DMS114 treated with DMSO at 0.1 percent for 48 hours (cell line): ENCODE results near the gene TIAM2.
"Not testable (repeated sequence)": the region's sequence is repeated elsewhere in the genome, so short reads cannot be mapped to it uniquely, and the experiment has no call there.

Source experiments
- DNase-seq: peaks from one replicate; lab custom pipeline; 2025; ENCODE audit not compliant: unreplicated experiment; lab: John Stamatoyannopoulos, UW

The TIAM2 gene

DNA sequence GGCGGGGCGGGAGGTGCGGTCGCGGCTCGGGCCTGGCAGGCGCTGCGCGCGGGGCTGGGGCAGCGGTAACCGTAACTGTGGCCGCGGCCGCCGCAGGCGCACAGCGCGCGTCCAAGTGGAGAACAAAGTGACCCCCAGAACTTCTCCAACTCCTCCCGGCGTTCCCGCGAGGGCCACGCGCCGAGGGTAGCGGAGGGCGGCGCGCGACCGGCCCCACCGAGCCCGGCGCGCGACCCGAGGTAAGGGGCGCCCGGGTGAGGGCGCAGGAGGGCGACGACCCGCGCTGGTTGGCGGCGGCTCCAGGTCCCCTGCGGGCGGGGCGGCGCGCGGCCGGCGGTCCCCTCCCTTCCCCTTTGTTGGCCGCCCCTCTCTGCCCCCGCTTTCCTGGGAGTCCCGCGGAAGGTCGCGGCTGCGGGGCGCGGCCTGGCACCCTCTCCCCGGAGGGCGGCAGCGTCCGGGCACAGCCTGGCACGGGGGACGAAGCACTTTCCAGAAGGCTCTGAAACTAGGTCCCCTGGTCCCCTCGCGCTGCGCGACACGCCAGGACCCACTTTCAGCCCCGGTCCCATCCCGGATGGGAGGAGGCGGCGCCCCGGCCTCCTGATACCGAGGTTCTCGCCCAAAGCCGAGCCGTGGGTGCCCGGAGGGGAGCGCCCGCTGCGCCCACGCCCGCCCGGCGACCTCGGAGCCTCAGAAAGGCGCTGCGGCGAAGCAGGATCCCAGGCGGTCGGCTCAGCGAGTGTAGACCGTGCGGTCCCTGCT is at the start of gene TIAM2:
TSS of gene TIAM2 (plus strand) at position 62 of the 762 bp plus-strand sequence. CDS start 133,909 bp downstream, outside the sequence.
- no peak for DNase-seq

DNA sequence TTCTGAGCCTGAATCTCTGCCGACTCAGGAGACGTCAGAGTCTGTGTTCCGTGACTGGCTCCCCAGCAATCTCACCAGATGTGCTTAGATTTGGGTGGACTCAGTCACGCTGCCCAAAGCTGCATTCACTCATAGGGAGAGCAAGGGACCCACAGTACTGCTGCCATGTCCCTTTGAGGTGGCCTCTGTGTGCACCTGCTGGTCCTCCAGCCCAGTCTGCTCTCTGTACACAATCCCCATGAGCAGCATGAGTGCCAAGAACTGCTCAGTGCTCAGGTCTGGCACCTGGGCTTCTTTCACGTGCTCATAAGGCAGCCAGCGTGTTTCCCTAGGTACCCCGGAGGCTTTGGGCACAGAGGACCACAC is 44.2 kb upstream of the TIAM2 start:
- no peak for DNase-seq

- DNase-seq: no peak
These were observed 43.5 kb upstream of the TIAM2 start for GRCh38 chr6:154951345-154952200.

GRCh38 chr6:154953644-154954043 is 41.5 kb upstream of the TIAM2 start:
- no peak for DNase-seq

GRCh38 chr6:154954347-154954746 is 40.8 kb upstream of the TIAM2 start:
- DNase-seq: no peak

DNA sequence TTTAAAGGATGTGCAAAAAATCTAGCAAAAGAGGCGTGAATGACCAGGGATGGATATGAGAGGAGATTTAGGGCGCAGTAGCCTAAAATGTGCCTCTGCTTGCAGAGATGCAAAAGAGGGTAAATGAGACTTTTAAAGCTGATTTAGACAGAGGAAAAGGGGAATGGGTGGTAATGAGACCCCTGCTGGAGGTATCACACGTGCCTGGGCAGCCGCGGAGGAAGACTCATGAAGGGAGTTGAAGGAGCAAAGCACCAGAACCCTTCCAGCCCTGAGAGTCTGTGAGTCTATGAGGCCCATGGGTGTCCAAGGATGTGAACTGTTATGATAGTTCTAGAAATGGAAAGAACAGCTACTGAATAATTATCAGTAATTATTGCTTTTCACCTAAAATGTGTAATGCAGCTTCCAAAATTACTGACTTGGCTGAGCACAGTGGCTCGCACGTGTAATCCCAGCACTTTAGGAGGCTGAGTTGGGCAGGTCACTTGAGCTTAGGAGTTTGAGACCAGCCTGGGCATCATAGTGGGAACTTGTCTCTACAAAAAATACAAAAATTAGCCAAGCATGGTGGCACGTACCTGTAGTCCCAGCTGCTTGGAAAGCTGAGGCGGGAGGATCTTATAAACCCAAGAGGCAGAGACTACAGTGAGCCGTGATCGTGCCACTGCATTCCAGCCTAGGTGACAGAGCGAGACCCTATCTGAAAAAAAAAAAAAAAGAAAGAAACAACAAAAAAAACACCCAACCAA is 38.2 kb upstream of the TIAM2 start:
- no peak for DNase-seq

DNA sequence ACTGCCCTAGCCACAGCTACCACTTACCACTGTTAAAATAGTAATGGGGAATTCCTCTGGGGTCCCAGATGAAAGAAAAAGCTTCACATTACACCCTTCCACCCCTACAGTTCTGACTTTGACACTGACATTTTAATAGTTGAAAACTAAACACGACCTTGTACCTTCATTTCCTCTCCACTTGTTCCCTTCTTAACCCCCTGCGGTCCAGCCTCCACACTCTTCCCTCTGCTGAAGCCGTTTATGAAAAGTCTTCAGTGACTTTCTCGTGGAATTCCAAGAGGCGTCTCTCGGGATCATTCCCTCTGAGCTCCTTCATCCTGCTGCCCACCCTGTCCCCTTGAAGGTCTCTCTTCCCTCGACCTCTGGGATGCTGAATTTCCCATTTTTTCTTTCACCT is 36.6 kb upstream of the TIAM2 start:
- DNase-seq: no peak

- no peak for DNase-seq
These were observed 34.7 kb upstream of the TIAM2 start for GRCh38 chr6:154960299-154960843.

GRCh38 chr6:154960854-154961530 is 34.1 kb upstream of the TIAM2 start:
- no peak for DNase-seq

GRCh38 chr6:154962753-154963152 is 32.4 kb upstream of the TIAM2 start:
- DNase-seq: no peak

DNA sequence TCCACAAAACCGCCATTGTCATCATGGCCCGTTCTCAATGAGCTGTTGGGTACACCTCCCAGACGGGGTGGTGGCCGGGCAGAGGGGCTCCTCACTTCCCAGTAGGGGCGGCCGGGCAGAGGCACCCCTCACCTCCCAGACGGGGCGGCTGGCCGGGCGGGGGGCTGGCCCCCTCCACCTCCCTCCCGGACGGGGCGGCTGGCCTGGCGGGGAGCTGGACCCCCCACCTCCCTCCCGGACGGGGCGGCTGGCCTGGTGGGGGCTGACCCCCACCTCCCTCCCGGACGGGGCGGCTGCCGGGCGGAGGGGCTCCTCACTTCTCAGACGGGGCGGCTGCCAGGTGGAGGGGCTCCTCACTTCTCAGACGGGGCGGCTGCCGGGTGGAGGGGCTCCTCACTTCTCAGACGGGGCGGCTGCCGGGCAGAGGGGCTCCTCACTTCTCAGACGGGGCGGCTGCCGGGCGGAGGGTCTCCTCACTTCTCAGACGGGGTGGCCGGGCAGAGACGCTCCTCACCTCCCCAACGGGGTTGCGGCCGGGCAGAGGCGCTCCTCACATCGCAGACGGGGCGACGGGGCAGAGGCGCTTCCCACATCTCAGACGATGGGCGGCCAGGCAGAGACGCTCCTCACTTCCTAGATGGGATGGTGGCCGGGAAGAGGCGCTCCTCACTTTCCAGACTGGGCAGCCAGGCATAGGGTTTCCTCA is 28.9 kb upstream of the TIAM2 start:
- not testable (repeated sequence) for DNase-seq

DNA sequence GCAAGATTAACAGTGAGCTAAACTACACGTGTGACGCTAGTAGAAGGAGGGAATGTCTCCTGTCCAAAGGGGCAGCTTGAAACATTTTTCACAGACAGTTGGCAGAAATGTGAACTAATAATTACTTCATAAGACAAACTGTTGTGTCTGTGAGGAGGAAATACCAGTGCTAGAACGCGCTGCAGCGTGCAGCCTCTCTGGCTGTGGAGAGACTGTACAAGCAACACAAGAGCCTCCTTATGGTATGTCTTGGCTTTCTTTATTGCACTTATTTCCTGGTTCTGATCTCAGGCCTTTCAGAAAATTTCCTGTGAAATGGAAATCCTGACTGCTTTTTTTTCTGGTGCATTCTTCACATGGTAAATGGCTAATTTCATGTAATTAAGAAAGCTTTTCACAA is 25.3 kb upstream of the TIAM2 start:
- no peak for DNase-seq

GRCh38 chr6:154974485-154975149 is 20.5 kb upstream of the TIAM2 start:
- DNase-seq: no peak

DNA sequence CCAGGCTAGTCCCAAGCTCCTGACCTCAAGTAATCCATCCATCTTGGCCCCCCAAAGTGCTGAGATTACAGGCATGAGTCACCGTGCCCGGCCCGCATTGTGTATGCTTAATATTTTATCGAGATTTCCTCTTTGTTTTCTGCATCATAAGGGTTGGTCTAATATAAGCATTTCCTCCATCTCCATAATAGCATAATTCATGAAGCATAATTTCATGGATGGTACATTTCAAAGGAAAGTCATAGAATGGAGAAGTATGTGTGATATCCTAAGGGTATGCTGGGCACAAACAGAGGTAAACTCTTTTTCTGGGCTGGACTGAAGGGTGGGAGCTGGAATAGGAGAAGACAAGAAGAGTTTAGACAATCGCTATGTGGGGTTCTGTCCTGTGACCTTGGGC is 17.5 kb upstream of the TIAM2 start:
- no peak for DNase-seq

DNA sequence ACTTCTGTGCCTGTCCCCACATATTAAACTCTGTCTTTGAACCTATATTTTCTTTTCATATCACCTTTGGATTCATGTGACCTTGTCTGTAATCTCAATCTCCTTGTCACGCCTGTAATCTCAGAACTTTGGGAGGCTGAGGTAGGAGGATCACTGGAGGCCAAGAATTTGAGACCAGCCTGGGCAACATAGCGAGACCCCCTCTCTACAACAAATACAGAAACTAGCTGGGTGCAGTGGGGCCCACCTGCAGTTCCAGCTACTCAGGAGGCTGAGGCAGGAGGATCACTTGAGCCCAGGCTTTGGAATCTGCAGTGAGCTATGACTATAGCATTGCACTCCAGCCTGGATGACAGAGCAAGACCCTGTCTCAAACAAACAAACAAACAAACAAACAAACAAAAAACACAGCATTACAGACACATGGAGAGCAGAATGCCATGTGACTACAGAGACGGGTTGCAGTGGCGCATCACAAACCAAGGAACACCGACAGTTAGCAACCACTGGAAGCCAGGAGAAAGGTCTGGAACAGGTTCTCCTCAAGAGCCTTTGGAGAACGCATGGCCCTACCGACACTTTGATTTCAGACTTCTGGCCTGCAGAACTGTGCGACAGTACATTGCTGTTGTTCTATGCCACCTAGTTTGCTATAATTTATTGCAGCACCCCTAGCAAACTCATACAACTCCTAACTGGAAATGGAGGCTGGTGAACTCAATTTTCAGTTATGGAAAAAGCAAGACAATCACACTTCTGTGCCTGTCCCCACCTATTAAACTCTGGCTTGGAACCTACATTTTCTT is 14.6 kb upstream of the TIAM2 start:
- DNase-seq: no peak

- no peak for DNase-seq
These were observed 13.8 kb upstream of the TIAM2 start for GRCh38 chr6:154981079-154981870.

- DNase-seq: no peak
These were observed 11.0 kb upstream of the TIAM2 start for GRCh38 chr6:154984146-154984545.

GRCh38 chr6:154986787-154987235 is 8.3 kb upstream of the TIAM2 start:
- DNase-seq: no peak
